Tibial nerve (tissue), 3 donors: ENCODE results near the gene FBXO47.

Experiments used
- CTCF ChIP-seq, 5 experiments: fragments of 200-600 bp in 3 of 5; fragments of 450-650 bp in 2 of 5; sonication (generic) in 3 of 5; IDR thresholded peaks; one replicate each; pipeline ENCODE4 v1.5.1; 2016 to 2019; ENCODE audit warnings: antibody characterized with exemption in 5 of 5, mild to moderate bottlenecking in 3 of 5, moderate library complexity in 2 of 5
- POLR2A ChIP-seq, 2 donors: fragments of 450-650 bp; IDR thresholded peaks; one replicate each; pipeline ENCODE4 v1.6.1; 2017; ENCODE audit warnings: antibody characterized with exemption in 2 of 2, mild to moderate bottlenecking in 2 of 2, moderate library complexity in 2 of 2

GRCh38 chr17:38922538-38923297 is 44.5 kb downstream of the FBXO47 start:
- TF ChIP-seq CTCF (IDR thresholded peaks at IDR 0.05) (no peak), POLR2A (IDR thresholded peaks at IDR 0.05) (no peak)
